Peyer's patch (tissue), 4 donors: Measurements from ENCODE around the gene MASP2. TPM values are rescaled to one million over a fixed set of nuclear protein-coding genes. Genes with fewer than 3 reads are reported as not detected.
"Not testable (repeated sequence)": the region's sequence is repeated elsewhere in the genome, so short reads cannot be mapped to it uniquely, and the experiment has no call there.

ENCODE experiments used
- DNase-seq, 3 donors: peaks; one replicate each; pipeline ENCODE4 v3.0.0-alpha.2; 2017 to 2019
- H3K27ac ChIP-seq, 4 donors: fragments of 200-600 bp; sonication (generic); one replicate each; pipeline ENCODE4 v1.5.1; 2016 to 2019
- H3K27me3 ChIP-seq, 2 donors: fragments of 200-600 bp; sonication (generic); one replicate each; pipeline ENCODE4 v1.5.1; 2019
- H3K36me3 ChIP-seq, 3 donors: fragments of 200-600 bp; sonication (generic); one replicate each; pipeline ENCODE4 v1.5.1; 2016 to 2019
- H3K4me1 ChIP-seq, 4 donors: fragments of 200-600 bp; sonication (generic); one replicate each; pipeline ENCODE4 v1.5.1; 2016 to 2019
- H3K4me3 ChIP-seq, 4 donors: fragments of 200-600 bp; sonication (generic); 1 replicate in 3 of 4; 2 replicates in 1 of 4; pipeline ENCODE4 v1.5.1; 2016 to 2019; ENCODE audit warnings: mild to moderate bottlenecking in 1 of 4
- H3K9me3 ChIP-seq, 4 donors: fragments of 200-600 bp; sonication (generic); one replicate each; pipeline ENCODE4 v1.5.1; 2016 to 2019; ENCODE audit warnings: mild to moderate bottlenecking in 1 of 4
- CTCF ChIP-seq, 6 experiments: fragments of 450-650 bp in 4 of 6; fragments of 200-600 bp in 2 of 6; sonication (generic) in 1 of 6; IDR thresholded peaks; one replicate each; pipeline ENCODE4 v1.5.1; 2017 to 2019; ENCODE audit warnings: antibody characterized with exemption in 6 of 6, mild to moderate bottlenecking in 3 of 6, moderate library complexity in 1 of 6
- POLR2A ChIP-seq, 2 donors: fragments of 450-650 bp; IDR thresholded peaks; one replicate each; pipeline ENCODE4 v1.5.1; 2017; ENCODE audit warnings: antibody characterized with exemption in 2 of 2, mild to moderate bottlenecking in 2 of 2, moderate library complexity in 2 of 2
- total RNA-seq, 4 donors: library from RNA; depleted of rRNA; stranded (reverse); fragments of >200 nt; gene quantifications; one replicate each; pipeline ENCODE4 v1.1.0, GENCODE V29; 2016

The MASP2 gene
- total RNA-seq, 4 donors from 2014 or later = not detected

- TF ChIP-seq POLR2A (IDR thresholded peaks at IDR 0.05) (no peak), CTCF (IDR thresholded peaks at IDR 0.05) (no peak)
- no peaks in the 10 kb centered on the region for H3K36me3 ChIP-seq
- no peak for DNase-seq
- no peaks in the 10 kb centered on the region for H3K9me3 ChIP-seq
- H3K4me1 ChIP-seq = no peaks in the 10 kb centered on the region
- H3K27ac ChIP-seq = no peak overlapping the region
- no peak overlapping the region for H3K4me3 ChIP-seq
- no peaks in the 10 kb centered on the region for H3K27me3 ChIP-seq
Measured at GRCh38 chr1:11039351-11040104, 7.5 kb downstream of the MASP2 start.

- Histone ChIP-seq H3K4me1 (no peaks in the 10 kb centered on the region), H3K27me3 (no peaks in the 10 kb centered on the region), H3K27ac (no peak overlapping the region), H3K36me3 (no peaks in the 10 kb centered on the region), H3K9me3 (no peaks in the 10 kb centered on the region), H3K4me3 (no peak overlapping the region)
- peak; percentile 87 to 95 (median 91) for DNase-seq
- TF ChIP-seq CTCF (IDR thresholded peaks at IDR 0.05) (peak; percentile 83 to 98 (median 94)), POLR2A (IDR thresholded peaks at IDR 0.05) (no peak)
Measured at GRCh38 chr1:11037740-11038182, 9.3 kb downstream of the MASP2 start.

- not testable (repeated sequence) for H3K4me3 ChIP-seq
Measured at GRCh38 chr1:11037019-11037739, 9.9 kb downstream of the MASP2 start.

GRCh38 chr1:11031624-11032262 lies 15.3 kb downstream of the MASP2 start:
- Histone ChIP-seq H3K27ac (no peak overlapping the region), H3K4me3 (no peak overlapping the region), H3K36me3 (peaks cover 0 to 15% (median 0%) of the 10 kb centered on the region in 3 donors), H3K4me1 (no peaks in the 10 kb centered on the region), H3K27me3 (no peaks in the 10 kb centered on the region), H3K9me3 (no peaks in the 10 kb centered on the region)
- no peak for TF ChIP-seq POLR2A (IDR thresholded peaks at IDR 0.05)
- TF ChIP-seq CTCF (IDR thresholded peaks at IDR 0.05) = no peak
- no peak for DNase-seq

More at GRCh38 chr1:11037019-11037739, 9.9 kb downstream of the MASP2 start:
- H3K27me3 ChIP-seq, H3K36me3 ChIP-seq, H3K4me1 ChIP-seq, H3K9me3 ChIP-seq, DNase-seq, H3K27ac ChIP-seq: not testable (repeated sequence)

GRCh38 chr1:11030865-11031264 lies 16.2 kb downstream of the MASP2 start:
- Histone ChIP-seq H3K9me3 (no peaks in the 10 kb centered on the region), H3K27me3 (no peaks in the 10 kb centered on the region), H3K36me3 (peaks cover 0 to 24% (median 0%) of the 10 kb centered on the region in 3 donors), H3K27ac (no peak overlapping the region), H3K4me1 (no peaks in the 10 kb centered on the region), H3K4me3 (no peak overlapping the region)
- TF ChIP-seq CTCF (IDR thresholded peaks at IDR 0.05) (no peak), POLR2A (IDR thresholded peaks at IDR 0.05) (no peak)
- no peak for DNase-seq

GRCh38 chr1:11028018-11028417 lies 19.0 kb downstream of the MASP2 start:
- no peak overlapping the region for H3K4me3 ChIP-seq
- H3K4me1 ChIP-seq = no peaks in the 10 kb centered on the region
- no peak for TF ChIP-seq POLR2A (IDR thresholded peaks at IDR 0.05)
- TF ChIP-seq CTCF (IDR thresholded peaks at IDR 0.05) = no peak
- no peaks in the 10 kb centered on the region for H3K27me3 ChIP-seq
- H3K27ac ChIP-seq = no peak overlapping the region
- H3K9me3 ChIP-seq = no peaks in the 10 kb centered on the region
- H3K36me3 ChIP-seq = peaks cover 0 to 50% (median 0%) of the 10 kb centered on the region in 3 donors
- no peak for DNase-seq
